GM12873 (cell line): ENCODE measurements around the gene NUDT5.

Experiments used
- TF ChIP-seq, protein P1 (sequence below): IDR thresholded peaks from 2 replicates; pipeline ENCODE4 v1.5.1; 2012; ENCODE audit warnings: low read depth, mild to moderate bottlenecking, moderate library complexity, low read length, control low read depth; ENCODE audit not compliant: insufficient read depth; ENCODE audit errors: missing control alignments

NUDT5 gene

DNA sequence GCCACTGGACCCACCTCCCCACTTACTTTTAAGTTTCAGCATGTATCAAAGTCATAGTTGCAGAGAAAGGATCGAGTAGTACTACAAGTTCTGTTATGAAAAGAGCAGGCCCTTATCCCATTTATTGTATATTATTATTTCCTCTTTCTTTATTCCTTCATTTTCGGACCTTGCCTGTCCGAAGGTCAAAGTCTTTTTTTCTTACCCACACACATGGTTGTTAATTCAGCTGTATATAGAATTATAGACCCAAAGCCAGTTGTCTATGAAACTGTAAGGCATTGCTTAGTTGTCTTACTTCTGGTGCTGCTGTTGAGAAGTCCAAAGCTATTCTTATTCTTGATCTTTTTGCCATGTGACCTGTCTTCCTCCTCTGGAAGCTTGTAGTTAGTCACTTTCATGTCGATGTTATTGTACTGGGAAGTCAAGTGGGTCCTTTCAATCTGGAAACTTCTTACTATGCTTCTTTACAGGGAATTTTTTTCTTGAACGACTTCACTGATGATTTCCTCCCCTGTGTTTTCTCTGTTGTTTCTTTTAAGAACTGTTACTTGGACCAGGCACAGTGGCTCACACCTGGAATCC is 8.3 kb downstream of the NUDT5 start:
- TF ChIP-seq, protein P1, sequence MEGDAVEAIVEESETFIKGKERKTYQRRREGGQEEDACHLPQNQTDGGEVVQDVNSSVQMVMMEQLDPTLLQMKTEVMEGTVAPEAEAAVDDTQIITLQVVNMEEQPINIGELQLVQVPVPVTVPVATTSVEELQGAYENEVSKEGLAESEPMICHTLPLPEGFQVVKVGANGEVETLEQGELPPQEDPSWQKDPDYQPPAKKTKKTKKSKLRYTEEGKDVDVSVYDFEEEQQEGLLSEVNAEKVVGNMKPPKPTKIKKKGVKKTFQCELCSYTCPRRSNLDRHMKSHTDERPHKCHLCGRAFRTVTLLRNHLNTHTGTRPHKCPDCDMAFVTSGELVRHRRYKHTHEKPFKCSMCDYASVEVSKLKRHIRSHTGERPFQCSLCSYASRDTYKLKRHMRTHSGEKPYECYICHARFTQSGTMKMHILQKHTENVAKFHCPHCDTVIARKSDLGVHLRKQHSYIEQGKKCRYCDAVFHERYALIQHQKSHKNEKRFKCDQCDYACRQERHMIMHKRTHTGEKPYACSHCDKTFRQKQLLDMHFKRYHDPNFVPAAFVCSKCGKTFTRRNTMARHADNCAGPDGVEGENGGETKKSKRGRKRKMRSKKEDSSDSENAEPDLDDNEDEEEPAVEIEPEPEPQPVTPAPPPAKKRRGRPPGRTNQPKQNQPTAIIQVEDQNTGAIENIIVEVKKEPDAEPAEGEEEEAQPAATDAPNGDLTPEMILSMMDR: no peak

DNA sequence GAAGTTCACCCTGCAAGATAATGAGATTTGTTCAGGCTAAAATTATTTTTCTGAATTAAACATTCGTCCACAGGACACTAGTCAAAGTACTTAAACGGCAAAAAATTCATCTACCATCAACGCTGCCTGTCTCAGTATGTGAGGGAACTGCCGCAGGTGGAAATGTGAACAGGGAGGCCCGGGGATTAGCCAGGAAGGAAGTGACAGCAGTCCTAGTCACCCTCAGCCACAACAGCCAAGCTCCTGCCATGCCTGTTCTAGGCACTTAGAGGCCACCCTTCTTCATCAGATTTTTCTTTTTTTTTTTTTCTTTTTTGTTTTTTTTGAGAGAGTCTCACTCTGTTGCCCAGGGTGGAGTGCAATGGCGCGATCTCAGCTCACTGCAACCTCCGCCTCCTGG is 9.4 kb downstream of the NUDT5 start:
- TF ChIP-seq, protein P1: no peak

DNA sequence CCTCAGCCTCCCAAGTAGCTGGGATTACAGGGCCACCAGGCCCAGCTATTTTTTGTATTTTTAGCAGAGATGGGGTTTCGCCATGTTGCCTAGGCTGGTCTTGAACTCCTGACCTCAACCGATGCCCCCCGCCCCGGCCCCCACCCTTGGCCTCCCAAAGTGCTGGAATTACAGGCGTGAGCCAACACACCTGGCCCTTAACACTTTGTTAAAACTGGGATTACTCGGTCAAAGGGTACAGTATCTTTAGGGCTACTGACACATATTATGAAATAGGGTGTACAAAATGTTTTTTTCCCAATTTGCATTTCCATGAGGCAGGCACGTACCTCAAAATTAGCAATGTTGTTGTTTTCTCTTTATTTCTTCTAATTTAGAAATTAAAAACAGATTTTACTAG is 11.5 kb downstream of the NUDT5 start:
- TF ChIP-seq, protein P1: no peak

DNA sequence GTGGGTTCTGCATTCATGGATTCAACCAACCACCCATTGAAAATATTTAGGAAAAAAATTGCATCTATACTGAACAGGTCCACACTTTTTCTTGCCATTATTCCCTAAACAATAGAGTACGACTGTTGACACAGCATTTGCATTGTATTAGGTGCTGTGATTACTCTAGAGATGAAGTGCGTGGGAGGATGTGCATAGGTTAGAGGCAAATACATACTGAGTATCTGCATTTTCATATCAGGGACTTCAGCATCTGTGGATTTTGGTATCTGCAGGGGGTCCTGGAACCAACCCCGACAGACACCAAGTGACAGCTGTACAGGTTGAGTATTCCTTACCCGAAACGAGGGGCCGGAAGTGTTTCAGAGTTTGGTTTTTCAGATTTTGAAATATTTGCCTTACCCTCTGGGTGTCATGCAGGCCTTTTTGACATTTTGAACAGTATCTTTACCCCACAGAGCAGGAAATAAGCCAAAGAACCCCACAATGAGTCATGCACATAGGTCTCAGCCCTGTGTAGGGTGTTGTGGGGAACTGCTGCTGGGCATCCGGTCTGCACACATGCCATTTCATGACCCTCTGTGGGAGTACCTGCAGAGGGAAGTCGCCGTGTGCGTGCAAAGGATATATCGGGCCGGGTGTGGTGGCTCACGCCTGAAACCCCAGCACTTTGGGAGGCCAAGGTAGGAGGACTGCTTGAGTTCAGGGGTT is 14.5 kb downstream of the NUDT5 start:
- TF ChIP-seq, protein P1: no peak

DNA sequence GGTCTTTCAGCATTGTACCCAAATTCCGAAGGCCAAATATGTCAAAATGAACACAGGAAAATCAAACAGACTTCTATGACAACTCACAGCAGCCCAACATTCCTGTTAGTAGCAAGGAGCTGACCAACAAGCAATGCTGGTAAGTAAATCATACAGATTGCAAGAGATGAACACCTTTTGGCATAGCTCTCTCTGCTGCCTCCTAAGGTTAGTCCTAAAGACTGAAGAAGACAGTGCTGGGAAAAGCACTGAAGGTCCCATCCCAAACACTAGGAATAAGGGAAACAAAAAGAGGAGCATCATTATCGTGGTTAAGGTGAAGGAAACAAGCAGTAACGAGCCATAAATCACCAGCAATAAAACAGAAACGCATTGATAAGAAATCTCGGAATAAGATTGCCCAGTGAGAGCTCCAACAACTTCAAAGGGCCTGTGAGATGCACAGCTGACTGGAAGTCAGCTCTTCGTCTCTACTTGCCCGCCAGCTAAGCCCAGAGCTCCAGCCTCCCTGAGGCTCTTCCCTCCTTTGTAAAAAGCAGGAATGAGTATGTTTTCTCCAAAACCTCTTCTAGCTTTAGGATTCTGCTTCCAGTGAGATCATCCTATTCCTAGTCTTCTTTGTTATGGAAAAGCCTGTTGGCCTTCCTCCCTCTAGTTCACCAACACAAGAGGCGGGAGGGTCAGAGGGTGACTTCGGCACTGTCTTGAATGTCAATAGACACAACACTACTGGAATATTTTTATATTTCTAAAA is 15.3 kb downstream of the NUDT5 start:
- TF ChIP-seq, protein P1: no peak

DNA sequence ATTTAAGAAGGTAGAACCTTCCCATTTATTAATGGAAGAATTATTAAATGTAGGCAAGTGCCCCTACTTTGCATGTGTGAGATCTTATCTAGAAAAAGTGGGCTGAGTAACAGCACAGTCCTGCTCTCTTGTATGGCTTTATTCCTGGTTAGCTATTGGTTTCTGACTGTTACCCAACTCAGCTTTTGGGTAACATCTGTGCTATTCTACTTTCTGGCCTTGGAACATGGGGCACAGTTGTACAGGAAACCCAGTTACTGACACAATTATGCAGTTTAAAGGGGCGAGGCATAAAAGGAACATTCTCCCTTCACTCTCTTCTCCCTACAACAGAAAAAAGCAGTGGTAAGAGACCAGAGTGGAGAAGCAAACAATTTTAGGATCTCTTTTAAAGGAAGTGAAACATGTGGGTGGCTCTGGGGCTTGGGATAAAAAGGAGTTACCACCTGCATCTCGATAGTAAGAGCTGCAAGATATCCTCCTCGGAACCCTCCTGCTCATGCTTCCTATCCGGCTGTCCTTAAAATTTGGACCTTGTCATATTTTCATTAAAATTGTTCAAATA is 16.0 kb downstream of the NUDT5 start:
- TF ChIP-seq, protein P1: no peak

DNA sequence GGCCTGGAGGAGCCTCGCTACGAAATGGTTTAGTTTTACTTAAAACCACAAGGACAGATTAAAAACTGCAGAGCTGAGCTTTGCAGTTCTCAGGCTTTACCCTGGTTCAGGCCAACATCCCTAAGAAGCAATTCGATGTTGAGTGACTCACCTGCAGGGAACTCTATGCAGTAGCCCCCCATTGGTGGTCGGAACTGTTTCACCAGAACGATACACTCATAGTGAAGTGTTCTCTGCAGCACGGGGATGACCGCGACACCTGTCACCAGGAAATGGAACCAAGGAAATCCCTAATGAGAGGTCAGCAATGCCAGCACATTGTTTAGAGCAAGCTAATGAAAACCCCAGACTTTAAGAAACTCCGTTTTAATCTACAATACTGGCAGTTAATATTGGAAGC is 18.0 kb downstream of the NUDT5 start:
- TF ChIP-seq, protein P1: no peak
